Activated naive CD4-positive, alpha-beta T cell treated with anti-CD3 and anti-CD28 coated beads, Interleukin-2, amount 10 ng/mL, durations not matched to agents 7 days and 5 days (primary cell): ENCODE measurements around the gene SOD1.
"Not testable (repeated sequence)": the region's sequence is repeated elsewhere in the genome, so short reads cannot be mapped to it uniquely, and the experiment has no call there.

Source experiments
- CTCF ChIA-PET: fragments of 350-600 bp; sonication (Branson Sonifier 250); formaldehyde crosslinking; loops from one replicate; lab custom pipeline; 2021; ENCODE audit warnings: antibody characterized with exemption; lab: Charles Lee
- DNase-seq: peaks from one replicate; pipeline ENCODE4 v3.0.0-alpha.2; 2020
- H3K27ac Mint-ChIP-seq: one replicate; pipeline ENCODE4 v1.8.0; 2021; ENCODE audit warnings: mild to moderate bottlenecking, moderate library complexity, mixed read lengths
- H3K27me3 Mint-ChIP-seq: one replicate; pipeline ENCODE4 v1.8.0; 2021; ENCODE audit warnings: mild to moderate bottlenecking, mixed read lengths
- H3K36me3 Mint-ChIP-seq: one replicate; pipeline ENCODE4 v1.8.0; 2021; ENCODE audit warnings: mixed read lengths
- H3K4me1 Mint-ChIP-seq: one replicate; pipeline ENCODE4 v1.8.0; 2021; ENCODE audit warnings: mixed read lengths
- H3K4me3 Mint-ChIP-seq: one replicate; pipeline ENCODE4 v1.8.0; 2021; ENCODE audit warnings: mild to moderate bottlenecking, moderate library complexity, mixed read lengths
- H3K9me3 Mint-ChIP-seq: one replicate; pipeline ENCODE4 v1.8.0; 2021; ENCODE audit warnings: mixed read lengths

Gene SOD1

DNA sequence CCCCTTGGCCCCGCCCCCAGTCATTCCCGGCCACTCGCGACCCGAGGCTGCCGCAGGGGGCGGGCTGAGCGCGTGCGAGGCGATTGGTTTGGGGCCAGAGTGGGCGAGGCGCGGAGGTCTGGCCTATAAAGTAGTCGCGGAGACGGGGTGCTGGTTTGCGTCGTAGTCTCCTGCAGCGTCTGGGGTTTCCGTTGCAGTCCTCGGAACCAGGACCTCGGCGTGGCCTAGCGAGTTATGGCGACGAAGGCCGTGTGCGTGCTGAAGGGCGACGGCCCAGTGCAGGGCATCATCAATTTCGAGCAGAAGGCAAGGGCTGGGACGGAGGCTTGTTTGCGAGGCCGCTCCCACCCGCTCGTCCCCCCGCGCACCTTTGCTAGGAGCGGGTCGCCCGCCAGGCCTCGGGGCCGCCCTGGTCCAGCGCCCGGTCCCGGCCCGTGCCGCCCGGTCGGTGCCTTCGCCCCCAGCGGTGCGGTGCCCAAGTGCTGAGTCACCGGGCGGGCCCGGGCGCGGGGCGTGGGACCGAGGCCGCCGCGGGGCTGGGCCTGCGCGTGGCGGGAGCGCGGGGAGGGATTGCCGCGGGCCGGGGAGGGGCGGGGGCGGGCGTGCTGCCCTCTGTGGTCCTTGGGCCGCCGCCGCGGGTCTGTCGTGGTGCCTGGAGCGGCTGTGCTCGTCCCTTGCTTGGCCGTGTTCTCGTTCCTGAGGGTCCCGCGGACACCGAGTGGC, at the start of gene SOD1:
Gene SOD1, plus strand, starts transcription at position 158 of the 723 bp plus-strand sequence. Its CDS starts 77 bp downstream, at position 235.
- CTCF ChIA-PET, result no interaction called here
- Mint-ChIP-seq H3K9me3 (no peaks in the 10 kb centered on the region), H3K27ac (peak within 1 kb of the TSS; percentile 99), H3K4me1 (peaks cover 77% of the 10 kb centered on the region), H3K27me3 (no peaks in the 10 kb centered on the region), H3K36me3 (peaks cover 27% of the 10 kb centered on the region), H3K4me3 (peak within 1 kb of the TSS; percentile 99)
- peak; percentile 98 for DNase-seq

DNA sequence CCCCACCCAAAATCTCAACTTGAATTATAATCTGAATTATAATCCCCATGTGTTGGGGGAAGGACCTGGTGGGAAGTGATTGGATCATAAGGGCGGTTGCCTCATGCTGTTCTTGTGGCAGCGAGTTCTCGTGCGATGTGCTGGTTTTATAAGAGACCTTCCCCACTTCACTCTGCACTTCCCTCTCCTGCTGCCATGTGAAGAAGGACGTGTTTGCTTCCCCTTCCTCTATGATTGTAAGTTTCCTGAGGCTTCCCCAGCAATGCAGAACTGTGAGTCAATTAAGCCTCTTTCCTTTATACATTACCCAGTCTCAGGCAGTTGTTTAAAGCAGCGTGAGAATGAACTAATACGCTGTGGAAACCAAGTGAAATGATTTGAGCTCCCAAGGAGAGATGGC, 48.0 kb upstream of the SOD1 start:
- H3K27me3 Mint-ChIP-seq, result peaks cover 32% of the 10 kb centered on the region
- CTCF ChIA-PET, result no interaction called here

DNA sequence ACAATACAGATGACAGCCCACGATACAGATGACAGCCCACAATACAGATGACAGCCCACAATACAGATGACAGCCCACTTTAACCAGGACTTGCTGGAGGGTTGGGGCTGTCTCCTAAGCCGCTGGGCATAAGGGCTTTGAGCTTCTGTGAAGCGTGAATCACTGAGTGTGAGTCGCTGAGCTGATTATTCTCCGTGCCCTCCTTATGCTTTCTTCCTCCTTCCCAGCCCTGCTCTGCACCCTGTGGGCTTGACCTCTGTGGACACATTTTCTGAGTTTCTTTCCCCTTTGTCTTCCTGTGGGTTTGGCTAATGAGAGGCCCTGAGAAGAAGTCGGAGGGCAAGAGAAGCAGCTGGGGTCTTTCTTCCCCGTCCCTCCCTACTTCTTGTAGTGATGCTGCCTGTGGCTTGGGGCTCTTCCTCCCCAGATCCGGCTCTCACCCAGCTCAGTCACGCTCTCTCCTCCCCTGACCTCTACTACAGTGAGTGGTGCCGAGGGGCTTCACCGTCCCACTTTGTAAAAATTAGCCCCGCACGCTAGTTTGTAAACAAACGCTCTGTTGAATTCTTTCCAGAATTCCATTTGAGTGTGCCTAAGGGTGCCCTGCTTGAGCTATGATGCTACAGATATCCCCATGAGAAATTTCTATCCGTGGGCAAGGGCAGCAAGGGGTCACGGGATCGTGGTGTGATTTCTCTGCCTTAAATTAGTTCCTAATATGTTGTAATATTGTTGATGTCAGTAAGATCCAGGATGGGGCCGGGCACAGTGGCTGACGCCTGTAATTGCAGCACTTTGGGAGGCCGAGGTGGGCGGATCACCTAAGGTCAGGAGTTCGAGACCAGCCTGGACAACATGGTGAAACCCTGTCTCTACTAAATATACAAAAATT, 46.4 kb upstream of the SOD1 start:
- peaks cover 2% of the 10 kb centered on the region for H3K36me3 Mint-ChIP-seq
- peaks cover 14% of the 10 kb centered on the region for H3K9me3 Mint-ChIP-seq
- H3K27ac Mint-ChIP-seq, result no peak overlapping the region
- peaks cover 28% of the 10 kb centered on the region for H3K27me3 Mint-ChIP-seq
- CTCF ChIA-PET, result interaction anchor here (0.8 to 1.1 kb wide), 2 partner anchors 526 to 943 kb away, joined by 3 to 4 read pairs; no protein-coding TSS in a partner anchor
- no peak for DNase-seq
- H3K4me3 Mint-ChIP-seq, result no peak overlapping the region
- H3K4me1 Mint-ChIP-seq, result no peaks in the 10 kb centered on the region

More for the DNA sequence above, 48.0 kb upstream of the SOD1 start:
- peaks cover 2% of the 10 kb centered on the region for H3K36me3 Mint-ChIP-seq
- no peak overlapping the region for H3K27ac Mint-ChIP-seq
- no peak for DNase-seq
- no peak overlapping the region for H3K4me3 Mint-ChIP-seq
- no peaks in the 10 kb centered on the region for H3K4me1 Mint-ChIP-seq
- peaks cover 14% of the 10 kb centered on the region for H3K9me3 Mint-ChIP-seq

DNA sequence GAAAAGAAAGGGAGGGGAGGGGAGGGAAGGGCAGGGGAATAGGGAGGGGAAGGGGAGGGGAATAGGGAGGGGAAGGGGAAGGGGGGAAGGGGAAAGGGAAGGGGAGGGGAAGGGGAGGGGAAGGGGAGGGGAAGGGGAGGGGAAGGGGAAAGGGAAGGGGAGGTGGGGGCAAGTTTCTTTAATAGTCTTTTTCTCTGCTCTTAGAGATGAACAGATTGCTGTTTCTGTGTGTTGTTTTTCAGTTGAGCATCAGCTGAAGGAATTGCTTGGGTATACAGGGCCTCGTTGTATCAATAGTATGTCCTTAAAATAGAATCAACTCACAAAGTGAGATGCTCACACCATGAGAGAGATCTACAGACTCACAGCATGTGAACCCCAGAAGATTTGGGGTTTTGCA, 44.8 kb upstream of the SOD1 start:
- CTCF ChIA-PET, result no interaction called here
- Mint-ChIP-seq H3K36me3 (peaks cover 2% of the 10 kb centered on the region), H3K27ac (no peak overlapping the region), H3K4me1 (peaks cover 4% of the 10 kb centered on the region), H3K27me3 (peaks cover 28% of the 10 kb centered on the region), H3K9me3 (peaks cover 14% of the 10 kb centered on the region), H3K4me3 (no peak overlapping the region)
- no peak for DNase-seq

DNA sequence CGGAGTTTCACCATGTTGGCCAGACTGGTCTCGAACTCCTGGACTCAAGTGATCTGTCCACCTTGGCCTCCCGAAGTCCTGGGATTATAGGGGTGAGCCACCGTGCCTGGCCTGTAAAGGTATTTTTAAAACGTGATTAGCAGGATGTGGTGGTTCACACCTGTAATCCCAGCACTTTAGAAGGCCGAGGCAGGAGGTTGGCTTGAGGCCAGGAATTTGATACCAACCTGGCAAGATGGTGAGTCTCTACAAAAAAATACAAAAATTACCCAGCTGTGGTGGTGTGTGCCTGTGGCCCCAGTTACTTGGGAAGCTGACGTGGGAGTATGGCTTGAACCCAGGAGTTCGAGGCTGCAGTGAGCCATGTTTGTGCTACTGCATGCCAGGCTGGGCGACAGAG, 43.3 kb upstream of the SOD1 start:
- Mint-ChIP-seq H3K4me3 (no peak overlapping the region), H3K27me3 (peaks cover 20% of the 10 kb centered on the region), H3K36me3 (peaks cover 2% of the 10 kb centered on the region), H3K27ac (no peak overlapping the region), H3K9me3 (peaks cover 7% of the 10 kb centered on the region), H3K4me1 (peaks cover 4% of the 10 kb centered on the region)
- no peak for DNase-seq
- CTCF ChIA-PET, result no interaction called here

DNA sequence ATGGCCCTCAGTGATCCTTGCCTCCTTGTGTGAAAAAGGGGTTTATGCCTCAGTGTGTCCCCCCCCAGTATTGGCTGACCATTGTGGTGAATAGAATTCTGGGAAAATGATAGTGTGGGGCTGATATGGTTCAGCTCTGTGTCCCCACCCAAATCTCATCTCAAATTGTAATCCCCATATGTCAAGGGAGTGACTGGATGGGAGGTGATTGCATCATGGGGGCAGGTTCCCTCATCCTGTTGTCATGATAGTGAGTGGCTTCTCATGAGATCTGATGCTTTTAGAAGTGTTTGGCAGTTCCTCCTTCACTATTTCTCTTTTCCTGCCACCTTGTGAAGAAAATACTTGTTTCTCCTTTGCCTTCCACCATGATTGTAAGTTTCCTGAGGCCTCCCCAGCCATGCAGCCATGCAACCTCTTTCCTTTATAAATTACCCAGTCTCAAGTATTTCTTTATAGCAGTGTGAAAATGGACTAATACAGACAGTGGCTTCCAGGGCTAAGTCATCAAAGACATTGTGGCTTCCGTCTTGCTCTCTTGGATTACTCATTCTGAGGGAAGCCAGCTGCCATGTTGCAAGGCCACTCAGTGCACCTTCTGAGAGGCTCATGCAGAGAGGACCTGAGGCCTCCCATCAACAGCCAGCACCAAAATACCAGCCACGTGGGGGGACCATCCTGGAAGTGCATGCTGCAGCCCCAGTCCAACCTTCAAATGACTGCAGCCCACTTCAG, 40.6 kb upstream of the SOD1 start:
- Mint-ChIP-seq H3K4me3 (no peak overlapping the region), H3K36me3 (no peaks in the 10 kb centered on the region), H3K4me1 (peaks cover 13% of the 10 kb centered on the region), H3K9me3 (no peaks in the 10 kb centered on the region), H3K27me3 (peaks cover 9% of the 10 kb centered on the region), H3K27ac (no peak overlapping the region)
- no peak for DNase-seq
- CTCF ChIA-PET, result no interaction called here

DNA sequence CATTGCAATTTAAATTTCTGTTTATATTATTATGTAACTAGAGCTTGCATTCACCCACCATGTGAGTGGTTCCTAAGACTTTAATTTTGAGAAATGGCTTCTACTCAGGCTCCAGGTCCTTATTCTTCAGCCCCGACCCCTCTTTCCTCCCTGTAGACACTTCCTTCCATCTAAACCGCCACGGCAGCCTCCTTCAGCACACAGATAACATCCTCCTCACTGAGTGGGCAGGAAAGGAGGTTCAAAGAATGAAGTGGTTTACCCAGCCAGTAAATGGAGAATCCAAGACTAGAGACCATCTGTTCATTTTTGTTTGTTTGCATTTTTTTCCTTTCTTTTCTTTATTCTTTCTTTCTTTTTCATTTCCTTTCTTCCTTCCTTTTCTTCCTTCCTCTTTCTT, 37.1 kb upstream of the SOD1 start:
- Mint-ChIP-seq H3K4me1 (peaks cover 13% of the 10 kb centered on the region), H3K9me3 (no peaks in the 10 kb centered on the region), H3K36me3 (no peaks in the 10 kb centered on the region), H3K27me3 (peaks cover 3% of the 10 kb centered on the region), H3K4me3 (no peak overlapping the region), H3K27ac (no peak overlapping the region)
- CTCF ChIA-PET, result no interaction called here
- peak; percentile 27 for DNase-seq

DNA sequence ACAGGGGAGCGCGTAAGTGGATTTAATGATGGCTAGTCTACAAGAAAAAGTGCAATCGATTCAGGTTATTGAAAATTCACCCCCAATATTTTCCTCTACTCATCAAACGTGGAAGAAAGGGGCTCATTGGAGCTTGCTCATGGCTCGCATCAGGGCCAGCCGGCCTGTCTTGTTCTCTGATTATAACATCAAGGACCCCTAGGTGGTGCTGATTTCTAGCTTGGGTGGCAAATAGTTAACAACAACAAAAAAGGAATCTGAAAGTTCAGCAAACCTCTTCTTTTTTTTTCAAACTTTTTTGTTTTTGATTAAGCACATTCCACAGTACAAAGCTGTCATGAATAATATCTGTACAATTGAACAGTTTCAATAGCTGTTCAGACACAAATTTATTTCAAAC, 35.8 kb upstream of the SOD1 start:
- H3K4me1 Mint-ChIP-seq, result peaks cover 13% of the 10 kb centered on the region
- H3K27ac Mint-ChIP-seq, result no peak overlapping the region
- CTCF ChIA-PET, result interaction anchor here (0.6 to 1.0 kb wide), 2 partner anchors 244 to 524 kb away, joined by 3 read pairs; no protein-coding TSS in a partner anchor
- no peaks in the 10 kb centered on the region for H3K9me3 Mint-ChIP-seq
- peaks cover 3% of the 10 kb centered on the region for H3K27me3 Mint-ChIP-seq
- DNase-seq, result no peak
- H3K4me3 Mint-ChIP-seq, result no peak overlapping the region
- no peaks in the 10 kb centered on the region for H3K36me3 Mint-ChIP-seq

DNA sequence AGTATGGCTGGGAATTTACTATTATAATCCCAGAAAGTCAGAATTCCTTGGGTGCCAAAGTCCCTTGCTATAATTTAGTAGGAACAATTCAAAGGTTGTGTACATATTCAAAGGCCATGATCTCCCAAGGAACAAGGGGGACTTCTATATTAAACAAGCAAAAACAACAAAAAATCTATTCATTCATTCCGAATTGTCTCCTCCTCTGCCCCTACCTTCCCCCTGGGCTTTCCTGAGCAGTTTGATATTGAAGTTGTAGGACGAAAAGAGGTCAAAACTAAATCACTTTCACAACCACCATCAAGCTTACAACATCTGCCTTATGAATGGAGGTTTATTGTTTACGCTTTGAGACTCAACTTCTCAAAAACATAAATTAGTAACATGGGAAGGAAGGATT, 35.3 kb upstream of the SOD1 start:
- Mint-ChIP-seq H3K36me3 (no peaks in the 10 kb centered on the region), H3K4me1 (peaks cover 9% of the 10 kb centered on the region), H3K9me3 (no peaks in the 10 kb centered on the region), H3K27me3 (peaks cover 3% of the 10 kb centered on the region), H3K4me3 (no peak overlapping the region), H3K27ac (no peak overlapping the region)
- CTCF ChIA-PET, result interaction anchor here (1.0 kb wide), 1 partner anchor 525 kb away, joined by 3 read pairs; no protein-coding TSS in a partner anchor
- DNase-seq, result no peak

DNA sequence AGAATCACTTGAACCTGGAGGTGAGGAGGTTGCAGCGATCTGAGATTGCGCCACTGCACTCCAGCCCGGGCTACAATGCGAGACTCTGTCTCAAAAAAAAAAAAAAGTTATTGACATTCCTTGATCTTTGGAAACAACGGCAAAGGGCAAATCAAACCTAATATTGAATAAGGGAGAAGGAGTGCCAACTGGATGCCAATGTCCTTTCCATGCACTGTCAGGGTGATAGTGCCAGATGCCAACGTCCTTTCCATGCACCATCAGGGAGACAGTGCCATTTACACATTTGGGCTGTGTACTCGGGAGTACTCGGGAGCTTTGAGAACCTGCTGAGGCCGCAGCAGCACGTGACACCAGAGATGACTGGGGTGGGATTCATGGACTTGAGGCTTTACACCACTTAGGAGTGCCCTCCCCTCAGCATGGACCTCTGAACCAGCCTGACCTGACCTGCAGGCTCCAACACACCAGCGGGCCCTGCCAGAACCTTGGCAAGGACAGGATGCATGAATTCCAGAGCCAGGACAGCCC, 34.5 kb upstream of the SOD1 start:
- Mint-ChIP-seq H3K9me3 (no peaks in the 10 kb centered on the region), H3K4me1 (peaks cover 9% of the 10 kb centered on the region), H3K27me3 (peaks cover 3% of the 10 kb centered on the region), H3K4me3 (no peak overlapping the region), H3K36me3 (no peaks in the 10 kb centered on the region), H3K27ac (no peak overlapping the region)
- no peak for DNase-seq
- CTCF ChIA-PET, result no interaction called here

DNA sequence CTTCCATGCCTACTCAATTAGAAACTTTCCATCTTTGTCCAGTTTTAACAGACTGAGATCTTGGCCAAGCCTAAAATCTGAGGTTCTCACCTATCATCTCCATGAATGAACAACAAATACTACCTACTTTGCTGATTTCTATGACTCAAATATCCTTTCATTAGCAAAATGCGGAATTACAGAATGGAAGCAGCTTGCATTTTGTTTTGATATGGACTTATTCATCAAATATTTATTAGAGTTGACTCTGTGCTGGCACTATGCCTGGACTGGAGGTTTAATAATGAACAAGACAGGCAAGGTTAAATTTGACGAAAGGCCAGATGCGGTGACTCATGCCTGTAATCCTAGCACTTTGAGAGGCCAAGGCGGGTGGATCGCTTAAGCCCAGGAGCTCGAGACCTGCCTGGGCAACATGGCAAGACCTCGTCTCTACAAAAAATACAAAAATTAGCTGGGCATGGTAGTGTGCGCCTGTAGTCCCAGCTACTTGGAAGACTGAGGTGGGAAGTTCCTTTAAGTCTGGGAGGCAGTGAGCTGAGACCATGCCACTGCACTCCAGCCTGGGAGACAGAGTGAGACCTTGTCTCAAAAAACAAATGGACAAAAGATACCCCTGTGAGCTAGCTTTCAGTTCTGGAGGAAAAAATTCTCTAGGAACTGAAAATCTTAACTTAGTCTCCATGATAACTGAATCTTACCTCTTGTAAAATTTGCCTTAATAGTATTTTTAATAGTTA, 29.4 kb upstream of the SOD1 start:
- no peak for DNase-seq
- Mint-ChIP-seq H3K36me3 (no peaks in the 10 kb centered on the region), H3K4me3 (no peak overlapping the region), H3K9me3 (no peaks in the 10 kb centered on the region), H3K4me1 (no peaks in the 10 kb centered on the region), H3K27ac (no peak overlapping the region), H3K27me3 (no peaks in the 10 kb centered on the region)
- CTCF ChIA-PET, result no interaction called here

DNA sequence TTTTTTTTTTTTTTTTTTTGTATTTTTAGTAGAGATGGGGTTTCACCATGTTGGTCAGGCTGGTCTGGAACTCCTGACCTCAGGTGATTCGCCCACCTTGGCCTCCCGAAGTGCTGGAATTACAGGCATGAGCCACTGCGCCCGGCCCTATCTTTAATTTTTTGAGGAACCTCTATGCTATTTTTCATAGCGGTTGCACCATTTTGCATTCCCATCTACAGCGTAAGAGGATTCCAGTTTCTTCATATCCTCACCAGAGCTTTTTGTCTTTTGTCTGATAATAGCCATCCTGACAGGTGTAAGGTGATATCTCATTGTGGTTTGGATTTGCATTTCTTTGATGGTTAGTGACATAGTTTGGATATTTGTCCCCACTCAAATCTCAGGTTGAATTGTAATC, 27.6 kb upstream of the SOD1 start:
- H3K4me3 Mint-ChIP-seq, H3K27me3 Mint-ChIP-seq, DNase-seq, H3K27ac Mint-ChIP-seq, CTCF ChIA-PET, H3K36me3 Mint-ChIP-seq, H3K4me1 Mint-ChIP-seq, H3K9me3 Mint-ChIP-seq: not testable (repeated sequence)

DNA sequence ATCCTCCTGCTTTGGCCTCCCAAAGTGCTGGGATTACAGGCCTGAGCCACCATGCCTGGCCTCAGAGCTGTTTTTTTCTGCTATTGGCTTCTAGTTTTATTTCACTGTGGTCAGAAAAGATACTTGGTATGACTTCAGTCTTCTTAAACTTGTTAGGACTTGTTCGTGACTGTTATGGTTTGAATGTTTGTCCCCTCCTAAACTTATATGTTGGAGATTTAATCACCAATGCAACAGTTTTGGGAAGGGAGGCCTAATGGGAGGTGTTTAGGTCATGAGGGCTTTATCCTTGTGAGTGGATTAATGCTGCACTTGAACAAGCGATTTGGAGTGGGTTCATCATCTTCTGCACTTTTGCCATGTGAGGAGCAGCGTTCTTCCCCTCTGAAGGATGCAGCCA, 24.5 kb upstream of the SOD1 start:
- Mint-ChIP-seq H3K27ac (no peak overlapping the region), H3K4me3 (no peak overlapping the region), H3K4me1 (no peaks in the 10 kb centered on the region), H3K9me3 (peaks cover 2% of the 10 kb centered on the region), H3K27me3 (no peaks in the 10 kb centered on the region), H3K36me3 (no peaks in the 10 kb centered on the region)
- CTCF ChIA-PET, result interaction anchor here (0.6 kb wide), 1 partner anchor 515 kb away, joined by 3 read pairs; no protein-coding TSS in a partner anchor
- no peak for DNase-seq
